ENCODE measurements around the gene LRPAP1. TPM values are rescaled to one million over a fixed set of nuclear protein-coding genes. Genes with fewer than 3 reads are reported as not detected.
"Not testable (repeated sequence)": the region's sequence is repeated elsewhere in the genome, so short reads cannot be mapped to it uniquely, and the experiment has no call there.

The LRPAP1 gene
- total RNA-seq, 1 donor from 2014 or later: 275 TPM

GRCh38 chr4:3543415-3543814 lies 11.2 kb upstream of the LRPAP1 start:
- DNase-seq (ENCODE audit: low spot score); intact Hi-C loops (cut with DNase I): not testable (repeated sequence)

GRCh38 chr4:3538906-3539305 lies 6.7 kb upstream of the LRPAP1 start:
- not testable (repeated sequence) for DNase-seq (ENCODE audit: low spot score)
- intact Hi-C loops (cut with DNase I): loop anchor here (10.0 kb wide), 1 partner anchor 174 kb away; no protein-coding TSS in a partner anchor

GRCh38 chr4:3535812-3536211 lies 3.6 kb upstream of the LRPAP1 start:
- intact Hi-C loops (cut with DNase I): loop anchor here (10.0 kb wide), 1 partner anchor 171 kb away; no protein-coding TSS in a partner anchor
- not testable (repeated sequence) for DNase-seq (ENCODE audit: low spot score)

GRCh38 chr4:3533423-3533820 lies 1.2 kb upstream of the LRPAP1 start:
- intact Hi-C loops (cut with DNase I): loop anchor here (10.0 kb wide), 1 partner anchor 169 kb away; no protein-coding TSS in a partner anchor

GRCh38 chr4:3532751-3533422 lies 665 bp upstream of the LRPAP1 start:
- intact Hi-C loops (cut with DNase I): loop anchor here (10.0 kb wide), 1 partner anchor 168 kb away; no protein-coding TSS in a partner anchor
- DNase-seq (ENCODE audit: low spot score): peak; percentile 74

More at GRCh38 chr4:3533423-3533820, 1.2 kb upstream of the LRPAP1 start:
- no peak for DNase-seq (ENCODE audit: low spot score)

- intact Hi-C loops (cut with DNase I): loop anchor here (10.0 kb wide), 1 partner anchor 167 kb away; no protein-coding TSS in a partner anchor
- peak; percentile 66 for DNase-seq (ENCODE audit: low spot score)
Measured at GRCh38 chr4:3531318-3531878, 824 bp downstream of the LRPAP1 start.

- intact Hi-C loops (cut with DNase I): loop anchor here (10.0 kb wide), 1 partner anchor 166 kb away; no protein-coding TSS in a partner anchor
Measured at GRCh38 chr4:3530663-3531254, 1.5 kb downstream of the LRPAP1 start.

GRCh38 chr4:3530051-3530450 lies 2.2 kb downstream of the LRPAP1 start:
- intact Hi-C loops (cut with DNase I): loop anchor here (10.0 kb wide), 1 partner anchor 165 kb away; no protein-coding TSS in a partner anchor
- peak; percentile 43 for DNase-seq (ENCODE audit: low spot score)

More at GRCh38 chr4:3530663-3531254, 1.5 kb downstream of the LRPAP1 start:
- DNase-seq (ENCODE audit: low spot score): peak; percentile 75

GRCh38 chr4:3529363-3529762 lies 2.9 kb downstream of the LRPAP1 start:
- intact Hi-C loops (cut with DNase I): no loop called here
- DNase-seq (ENCODE audit: low spot score): peak; percentile 87

GRCh38 chr4:3527914-3528876 lies 4.0 kb downstream of the LRPAP1 start:
- DNase-seq (ENCODE audit: low spot score): peak; percentile 73
- intact Hi-C loops (cut with DNase I): no loop called here

GRCh38 chr4:3527101-3527913 lies 4.9 kb downstream of the LRPAP1 start:
- intact Hi-C loops (cut with DNase I): no loop called here
- DNase-seq (ENCODE audit: low spot score): peak; percentile 69

GRCh38 chr4:3526456-3526855 lies 5.8 kb downstream of the LRPAP1 start:
- intact Hi-C loops (cut with DNase I): no loop called here
- DNase-seq (ENCODE audit: low spot score): no peak

GRCh38 chr4:3525532-3526430 lies 6.4 kb downstream of the LRPAP1 start:
- no peak for DNase-seq (ENCODE audit: low spot score)
- intact Hi-C loops (cut with DNase I): no loop called here

GRCh38 chr4:3524920-3525319 lies 7.3 kb downstream of the LRPAP1 start:
- intact Hi-C loops (cut with DNase I): no loop called here
- no peak for DNase-seq (ENCODE audit: low spot score)

GRCh38 chr4:3524349-3524748 lies 7.9 kb downstream of the LRPAP1 start:
- DNase-seq (ENCODE audit: low spot score): no peak
- intact Hi-C loops (cut with DNase I): no loop called here

- intact Hi-C loops (cut with DNase I): no loop called here
- DNase-seq (ENCODE audit: low spot score): no peak
Measured at GRCh38 chr4:3523628-3524221, 8.5 kb downstream of the LRPAP1 start.

- intact Hi-C loops (cut with DNase I): no loop called here
- DNase-seq (ENCODE audit: low spot score): no peak
Measured at GRCh38 chr4:3523146-3523627, 9.0 kb downstream of the LRPAP1 start.
